Measurements from ENCODE around the gene LAIR2.

LAIR2 gene

DNA sequence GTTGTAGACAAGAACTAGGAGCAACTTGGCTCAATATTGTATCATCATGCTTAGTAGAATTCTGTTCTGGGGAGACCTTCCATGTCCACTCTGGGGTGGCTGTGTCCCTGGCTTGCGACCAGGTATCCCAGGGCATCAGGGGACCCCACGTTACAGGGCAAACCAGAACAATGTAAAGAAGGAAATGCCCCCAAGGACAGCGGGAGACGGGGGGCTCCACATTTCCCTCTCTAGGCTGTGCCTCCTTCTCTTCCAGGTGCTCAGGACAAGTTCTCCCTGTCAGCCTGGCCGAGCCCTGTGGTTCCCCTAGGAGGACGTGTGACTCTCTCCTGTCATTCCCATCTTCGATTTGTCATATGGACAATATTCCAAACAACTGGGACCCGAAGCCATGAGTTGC lies 30.8 kb downstream of the LAIR2 start:
- TF ChIP-seq, protein P1, sequence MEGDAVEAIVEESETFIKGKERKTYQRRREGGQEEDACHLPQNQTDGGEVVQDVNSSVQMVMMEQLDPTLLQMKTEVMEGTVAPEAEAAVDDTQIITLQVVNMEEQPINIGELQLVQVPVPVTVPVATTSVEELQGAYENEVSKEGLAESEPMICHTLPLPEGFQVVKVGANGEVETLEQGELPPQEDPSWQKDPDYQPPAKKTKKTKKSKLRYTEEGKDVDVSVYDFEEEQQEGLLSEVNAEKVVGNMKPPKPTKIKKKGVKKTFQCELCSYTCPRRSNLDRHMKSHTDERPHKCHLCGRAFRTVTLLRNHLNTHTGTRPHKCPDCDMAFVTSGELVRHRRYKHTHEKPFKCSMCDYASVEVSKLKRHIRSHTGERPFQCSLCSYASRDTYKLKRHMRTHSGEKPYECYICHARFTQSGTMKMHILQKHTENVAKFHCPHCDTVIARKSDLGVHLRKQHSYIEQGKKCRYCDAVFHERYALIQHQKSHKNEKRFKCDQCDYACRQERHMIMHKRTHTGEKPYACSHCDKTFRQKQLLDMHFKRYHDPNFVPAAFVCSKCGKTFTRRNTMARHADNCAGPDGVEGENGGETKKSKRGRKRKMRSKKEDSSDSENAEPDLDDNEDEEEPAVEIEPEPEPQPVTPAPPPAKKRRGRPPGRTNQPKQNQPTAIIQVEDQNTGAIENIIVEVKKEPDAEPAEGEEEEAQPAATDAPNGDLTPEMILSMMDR (IDR thresholded peaks at IDR 0.05; ENCODE audit: extremely low read depth, insufficient read depth, missing control alignments): no peak
- in situ Hi-C loops (cut with MboI; ENCODE audit: low pct_unique_long_range_greater_than_20kb, low sequenced_read_pairs, unreplicated experiment): no loop called here
- DNase-seq (ENCODE audit: low spot score): no peak

DNA sequence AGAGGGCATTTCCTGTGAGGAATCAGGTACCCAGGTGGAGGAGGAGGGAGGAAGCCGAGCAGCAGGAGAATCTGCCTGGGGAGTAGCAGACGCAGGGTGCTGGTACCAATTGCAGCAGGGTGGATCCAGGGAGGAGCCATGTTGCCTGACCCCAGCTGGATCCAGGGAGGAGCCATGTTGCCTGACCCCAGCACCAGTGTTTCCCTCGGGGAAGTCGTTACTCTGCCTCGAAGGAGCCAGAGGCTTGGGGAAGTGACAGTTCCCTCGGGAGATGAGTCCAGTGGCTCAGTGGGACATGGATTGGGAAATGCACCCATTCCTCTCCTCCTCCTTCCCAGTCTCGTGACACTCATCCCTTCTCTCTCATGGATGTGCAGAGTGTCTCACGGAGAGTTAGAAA lies 31.5 kb downstream of the LAIR2 start:
- in situ Hi-C loops (cut with MboI; ENCODE audit: low pct_unique_long_range_greater_than_20kb, low sequenced_read_pairs, unreplicated experiment): no loop called here
- no peak for DNase-seq (ENCODE audit: low spot score)
- TF ChIP-seq, protein P1 (IDR thresholded peaks at IDR 0.05; ENCODE audit: extremely low read depth, insufficient read depth, missing control alignments): no peak

DNA sequence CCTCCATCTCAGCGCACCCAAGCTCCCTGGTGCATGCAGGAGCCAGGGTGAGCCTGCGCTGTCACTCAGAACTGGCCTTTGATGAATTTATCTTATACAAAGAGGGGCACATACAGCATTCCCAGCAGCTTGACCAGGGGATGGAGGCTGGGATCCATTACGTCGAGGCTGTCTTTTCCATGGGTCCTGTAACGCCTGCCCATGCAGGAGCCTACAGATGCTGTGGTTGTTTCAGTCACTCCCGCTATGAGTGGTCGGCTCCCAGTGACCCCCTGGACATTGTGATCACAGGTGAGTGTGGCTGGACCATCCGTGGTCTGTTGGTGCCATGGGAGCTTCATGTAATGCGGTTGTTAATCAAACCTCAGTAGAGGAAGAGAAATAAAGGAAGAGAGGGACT lies 33.0 kb downstream of the LAIR2 start:
- TF ChIP-seq, protein P1 (IDR thresholded peaks at IDR 0.05; ENCODE audit: extremely low read depth, insufficient read depth, missing control alignments): no peak
- DNase-seq (ENCODE audit: low spot score): no peak
- in situ Hi-C loops (cut with MboI; ENCODE audit: low pct_unique_long_range_greater_than_20kb, low sequenced_read_pairs, unreplicated experiment): no loop called here

DNA sequence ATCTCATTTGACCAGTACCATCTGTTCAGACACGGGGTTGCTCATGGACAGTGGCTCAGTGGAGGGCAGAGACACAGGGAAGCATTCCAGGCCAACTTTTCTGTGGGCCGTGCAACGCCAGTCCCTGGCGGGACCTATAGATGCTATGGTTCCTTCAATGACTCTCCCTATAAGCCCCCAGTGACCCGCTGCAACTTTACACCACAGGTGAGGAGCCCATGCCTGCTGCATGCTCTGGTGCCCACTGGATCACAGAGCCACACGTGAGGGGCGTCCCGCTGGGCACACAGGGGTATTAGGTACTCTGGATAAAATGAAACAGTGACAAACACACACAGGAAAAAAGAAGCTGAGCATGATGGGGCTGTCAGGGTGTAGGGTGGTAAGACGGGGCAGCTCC lies 34.3 kb downstream of the LAIR2 start:
- in situ Hi-C loops (cut with MboI; ENCODE audit: low pct_unique_long_range_greater_than_20kb, low sequenced_read_pairs, unreplicated experiment): no loop called here
- no peak for DNase-seq (ENCODE audit: low spot score)
- TF ChIP-seq, protein P1 (IDR thresholded peaks at IDR 0.05; ENCODE audit: extremely low read depth, insufficient read depth, missing control alignments): no peak

DNA sequence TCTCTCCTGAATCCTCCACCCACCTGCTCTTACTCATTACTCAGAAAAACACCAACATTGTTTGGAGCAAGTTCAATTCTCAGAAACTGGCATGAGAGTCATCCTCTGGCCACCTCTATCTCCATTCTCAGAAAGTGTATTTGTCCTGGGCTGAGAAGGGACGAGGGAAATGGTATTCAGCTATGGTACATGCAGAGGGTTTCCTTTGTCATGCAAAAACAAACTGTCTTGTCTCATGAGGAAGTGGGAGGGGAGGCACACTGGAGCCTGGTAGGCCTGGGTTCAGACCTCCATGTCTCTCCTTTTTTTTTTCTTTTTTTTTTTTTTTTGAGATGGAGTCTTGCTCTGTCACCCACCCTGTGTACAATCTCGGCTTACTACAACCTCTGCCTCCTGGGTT lies 39.1 kb downstream of the LAIR2 start:
- no peak for DNase-seq (ENCODE audit: low spot score)
- TF ChIP-seq, protein P1 (IDR thresholded peaks at IDR 0.05; ENCODE audit: extremely low read depth, insufficient read depth, missing control alignments): no peak
- in situ Hi-C loops (cut with MboI; ENCODE audit: low pct_unique_long_range_greater_than_20kb, low sequenced_read_pairs, unreplicated experiment): no loop called here

DNA sequence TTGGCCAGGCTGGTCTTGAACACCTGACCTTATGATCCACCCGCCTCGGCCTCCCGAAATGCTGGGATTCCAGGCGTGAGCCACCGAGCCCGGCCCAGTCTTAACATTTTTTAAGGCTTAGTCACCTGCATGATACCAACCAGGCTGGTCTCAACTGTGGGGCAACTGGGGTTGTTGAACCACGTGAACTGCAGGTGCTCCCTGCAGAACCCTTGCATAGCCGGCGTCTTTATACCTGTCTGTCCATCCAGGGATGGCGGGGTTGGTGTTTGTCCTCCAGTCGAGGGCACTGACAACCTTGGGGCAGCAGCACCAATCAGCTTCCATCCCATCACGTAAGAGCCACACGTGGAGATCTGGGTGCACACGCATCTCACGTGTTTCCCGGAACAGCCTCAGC lies 46.2 kb downstream of the LAIR2 start:
- TF ChIP-seq, protein P1 (IDR thresholded peaks at IDR 0.05; ENCODE audit: extremely low read depth, insufficient read depth, missing control alignments): no peak
- in situ Hi-C loops (cut with MboI; ENCODE audit: low pct_unique_long_range_greater_than_20kb, low sequenced_read_pairs, unreplicated experiment): no loop called here
- DNase-seq (ENCODE audit: low spot score): no peak

DNA sequence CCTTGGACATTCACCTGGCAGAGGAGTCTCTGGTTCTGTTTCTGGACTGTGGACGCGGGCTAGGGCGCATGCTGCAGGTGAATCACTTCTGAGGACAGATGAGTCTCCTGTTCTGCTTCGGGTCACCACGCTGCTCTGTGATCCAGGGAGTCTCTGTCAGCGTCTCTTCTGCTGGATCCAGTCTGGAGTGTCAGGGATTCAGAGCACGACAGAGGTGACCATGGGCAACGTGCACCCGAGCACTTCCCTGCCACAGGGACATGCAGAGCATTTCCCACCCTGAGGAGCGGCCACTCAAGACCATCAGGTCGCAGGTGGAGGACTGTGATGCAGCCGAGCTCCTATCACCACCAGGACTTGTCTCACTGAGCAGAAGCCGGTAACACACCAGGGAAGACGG lies 46.6 kb downstream of the LAIR2 start:
- TF ChIP-seq, protein P1 (IDR thresholded peaks at IDR 0.05; ENCODE audit: extremely low read depth, insufficient read depth, missing control alignments): no peak
- in situ Hi-C loops (cut with MboI; ENCODE audit: low pct_unique_long_range_greater_than_20kb, low sequenced_read_pairs, unreplicated experiment): no loop called here
- no peak for DNase-seq (ENCODE audit: low spot score)

All from GM13977 (cell line).